Muscle of arm (tissue), 14 donors: ENCODE data around the gene NPW. TPM values are rescaled to one million over a fixed set of nuclear protein-coding genes. Genes with fewer than 3 reads are reported as not detected.

ENCODE experiments used
- DNase-seq: peaks from one replicate; pipeline ENCODE4 v3.0.0-alpha.2; 2013
- long read RNA-seq, 11 donors: transcript quantifications; one replicate each; lab custom pipeline, GENCODE V29; 2026
- polyA plus RNA-seq, 12 donors: library from polyadenylated mRNA; unstranded; fragments of 120-200 nt; gene quantifications; one replicate each; pipeline ENCODE4 v1.2.1, GENCODE V29; 2013; ENCODE audit not compliant: insufficient read length in 12 of 12

NPW gene
- polyA plus RNA-seq, result 1 to 10 TPM in 8 of 12 donors, under 1 TPM in 2, not detected in 2; 0.56 to 3.1 (median 1.5) TPM
- long read RNA-seq, donor 1, transcript NPW-202 (2 exons, 991 nt), result major isoform, 96 of 96 reads
- long read RNA-seq, donor 1, partial matches to known transcripts, result 0 of 96 reads
- long read RNA-seq, donor 1, other reads (novel, unspliced or antisense), result 0 of 96 reads
- long read RNA-seq, donor 2, transcript NPW-202 (2 exons, 991 nt), result major isoform, 5 of 5 reads
- long read RNA-seq, donor 2, partial matches to known transcripts, result 0 of 5 reads
- long read RNA-seq, donor 2, other reads (novel, unspliced or antisense), result 0 of 5 reads
- long read RNA-seq, donor 3, partial matches to known transcripts, result 0 of 2 reads
- long read RNA-seq, donor 3, other reads (novel, unspliced or antisense), result 0 of 2 reads
- long read RNA-seq, donor 4, partial matches to known transcripts, result 0 of 2 reads
- long read RNA-seq, donor 4, other reads (novel, unspliced or antisense), result 0 of 2 reads
- long read RNA-seq, donor 5, transcript NPW-202 (2 exons, 991 nt), result major isoform, 7 of 7 reads
- long read RNA-seq, donor 5, partial matches to known transcripts, result 0 of 7 reads
- long read RNA-seq, donor 5, other reads (novel, unspliced or antisense), result 0 of 7 reads
- long read RNA-seq, donor 6, partial matches to known transcripts, result 0 of 2 reads
- long read RNA-seq, donor 6, other reads (novel, unspliced or antisense), result 0 of 2 reads
- long read RNA-seq, donor 7, partial matches to known transcripts, result 0 of 1 reads
- long read RNA-seq, donor 7, other reads (novel, unspliced or antisense), result 0 of 1 reads
- long read RNA-seq, donor 8, partial matches to known transcripts, result 0 of 3 reads
- long read RNA-seq, donor 8, other reads (novel, unspliced or antisense), result 0 of 3 reads
- long read RNA-seq, donor 9, partial matches to known transcripts, result 0 of 3 reads
- long read RNA-seq, donor 9, other reads (novel, unspliced or antisense), result 0 of 3 reads
- long read RNA-seq, donor 10, transcript NPW-202 (2 exons, 991 nt), result major isoform, 7 of 7 reads
- long read RNA-seq, donor 10, partial matches to known transcripts, result 0 of 7 reads
- long read RNA-seq, donor 10, other reads (novel, unspliced or antisense), result 0 of 7 reads
- long read RNA-seq, donor 11, partial matches to known transcripts, result 0 of 3 reads
- long read RNA-seq, donor 11, other reads (novel, unspliced or antisense), result 0 of 3 reads

DNA sequence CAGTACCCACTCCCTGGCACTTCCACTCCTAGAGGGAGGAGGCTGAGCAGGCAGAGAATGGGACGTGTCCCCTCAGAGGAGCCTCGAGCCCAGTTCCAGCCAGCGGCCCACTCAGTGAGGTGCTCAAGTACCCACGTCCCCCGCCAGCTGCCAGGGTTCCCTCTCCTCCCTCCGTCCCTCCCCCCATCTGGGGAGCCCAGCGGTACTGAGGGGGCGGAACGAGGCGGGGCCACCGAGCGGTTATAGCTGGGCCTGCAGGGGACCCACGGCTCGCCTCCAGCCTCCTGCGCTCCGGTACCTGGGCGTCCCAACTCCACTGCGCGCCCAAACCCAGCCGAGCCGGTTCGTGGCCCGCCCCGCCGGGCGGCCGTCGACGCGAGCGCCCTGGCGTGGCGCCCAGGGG is at the start of gene NPW:
TSS of gene NPW (plus strand) at position 268 of the 403 bp plus-strand sequence.
- DNase-seq, result no peak

DNA sequence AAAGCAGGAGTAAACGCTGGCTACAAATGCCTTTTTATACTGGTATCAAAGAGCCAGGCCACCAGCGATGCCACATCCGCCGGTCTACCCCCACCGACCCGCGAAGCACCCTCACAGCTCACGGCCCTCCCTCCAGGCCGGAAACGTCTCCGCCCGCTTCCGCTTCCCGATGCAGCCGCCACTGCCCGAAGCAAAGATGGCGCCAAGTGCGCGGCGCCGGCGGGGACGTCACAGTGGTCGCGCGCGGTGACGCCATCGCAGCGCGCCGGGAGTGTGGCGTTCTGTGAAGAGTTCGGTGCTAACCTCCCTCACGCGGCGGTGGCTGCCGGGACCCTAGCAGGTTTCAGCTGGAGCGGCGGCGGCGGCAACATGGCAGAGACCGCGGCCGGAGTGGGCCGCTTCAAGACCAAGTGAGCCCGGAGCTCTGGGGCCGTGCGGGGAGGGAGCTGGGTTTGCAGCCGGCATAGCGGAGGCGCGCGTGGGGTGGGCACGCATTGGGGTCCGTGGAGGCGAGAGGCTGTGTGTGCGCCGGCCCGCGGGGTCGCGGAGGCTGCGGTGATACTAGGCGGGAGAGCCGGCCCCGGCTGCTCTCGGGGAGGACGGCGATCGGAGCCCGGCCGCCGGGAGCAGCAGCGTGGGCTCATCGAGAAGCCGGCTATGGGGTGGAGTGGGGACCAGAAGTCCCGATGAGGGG is 47.6 kb upstream of the NPW start, which contains the start of gene TBL3:
TSS of gene TBL3 (plus strand) at position 258 of the 694 bp plus-strand sequence. CDS start at position 370, 112 bp downstream.
- DNase-seq, result peak; percentile 96

DNA sequence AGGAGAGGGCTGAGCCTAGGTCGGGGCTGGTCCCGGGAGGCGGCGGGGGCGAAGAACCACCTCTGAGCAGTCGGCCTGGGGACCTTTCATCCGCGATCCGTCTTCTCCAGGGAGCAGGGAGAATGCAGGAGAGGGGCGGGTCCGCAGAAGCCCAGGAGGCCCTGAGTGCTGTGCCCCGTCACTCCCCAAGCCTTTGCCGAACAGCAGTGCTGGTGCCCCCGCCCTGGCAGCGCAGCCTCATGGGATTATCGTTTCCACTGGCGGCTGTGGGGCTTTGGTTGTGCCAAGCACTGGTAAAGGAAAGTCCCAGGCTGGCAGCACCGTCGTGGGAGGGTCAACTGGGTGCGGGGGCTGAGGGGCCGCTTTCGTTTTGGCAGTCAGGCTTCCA is 47.1 kb upstream of the NPW start:
- DNase-seq, result no peak

DNA sequence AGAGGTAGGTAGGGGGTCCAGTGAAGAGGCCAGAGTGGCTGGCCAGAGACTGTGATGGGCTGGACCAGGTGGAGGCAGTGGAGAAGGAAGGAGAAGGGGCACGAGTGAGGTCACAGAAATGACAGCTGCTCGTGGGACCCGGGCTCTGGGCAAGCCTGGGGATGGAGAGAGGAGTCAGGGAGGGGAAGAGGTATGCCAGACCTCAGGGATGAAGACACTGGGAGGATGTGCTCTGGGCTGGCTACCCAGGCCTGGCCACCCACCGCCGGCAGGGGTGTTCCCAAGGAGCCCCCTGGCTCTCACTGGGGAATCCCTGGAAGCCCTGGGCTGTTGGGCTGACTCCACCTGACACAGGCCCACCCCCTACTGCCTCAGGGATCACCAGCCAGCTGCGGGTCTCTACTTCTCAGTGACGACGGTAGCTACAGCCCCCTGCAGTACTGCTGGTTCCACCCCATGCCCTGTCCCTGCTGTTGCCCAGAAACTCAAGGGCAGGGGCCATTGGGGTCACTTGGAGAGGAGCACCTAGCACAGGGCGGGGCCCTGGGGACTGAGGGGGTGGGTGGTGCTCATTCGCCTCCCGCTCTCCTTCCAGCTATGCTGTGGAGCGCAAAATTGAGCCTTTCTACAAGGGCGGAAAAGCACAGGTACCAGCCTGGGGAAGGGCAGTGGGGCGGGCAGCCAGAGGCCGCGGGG is 46.0 kb upstream of the NPW start:
- DNase-seq, result no peak

DNA sequence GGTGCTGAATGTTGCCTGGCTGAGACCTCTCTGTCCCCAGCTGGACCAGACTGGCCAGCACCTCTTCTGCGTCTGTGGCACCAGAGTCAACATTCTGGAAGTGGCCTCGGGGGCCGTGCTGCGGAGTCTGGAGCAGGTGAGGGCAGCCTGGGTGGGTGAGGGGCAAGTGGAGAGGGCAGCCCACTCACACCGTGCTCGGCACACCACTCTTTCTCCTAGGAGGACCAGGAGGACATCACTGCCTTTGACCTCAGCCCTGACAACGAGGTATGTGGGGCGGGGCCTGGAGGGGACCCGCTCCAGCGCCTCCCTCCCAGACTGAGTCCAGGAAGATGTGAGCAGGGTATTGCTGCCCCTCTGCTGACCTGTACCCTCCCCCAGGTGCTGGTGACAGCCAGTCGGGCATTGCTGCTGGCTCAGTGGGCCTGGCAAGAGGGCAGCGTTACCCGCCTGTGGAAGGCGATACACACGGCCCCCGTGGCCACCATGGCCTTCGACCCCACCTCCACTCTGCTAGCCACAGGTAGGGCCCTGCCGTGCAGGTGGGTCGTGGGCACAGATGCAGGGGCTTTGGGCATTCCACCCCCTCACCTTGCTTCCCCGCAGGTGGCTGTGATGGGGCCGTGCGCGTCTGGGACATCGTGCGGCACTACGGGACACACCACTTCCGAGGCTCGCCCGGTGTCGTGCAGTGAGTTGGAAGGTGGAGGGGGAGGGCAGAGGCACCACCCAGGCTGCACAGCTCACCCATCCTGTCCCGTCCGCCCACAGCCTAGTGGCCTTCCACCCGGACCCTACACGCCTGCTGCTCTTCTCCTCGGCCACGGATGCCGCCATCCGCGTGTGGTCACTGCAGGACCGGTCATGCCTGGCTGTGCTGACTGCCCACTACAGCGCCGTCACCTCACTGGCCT is 45.2 kb upstream of the NPW start:
- no peak for DNase-seq

DNA sequence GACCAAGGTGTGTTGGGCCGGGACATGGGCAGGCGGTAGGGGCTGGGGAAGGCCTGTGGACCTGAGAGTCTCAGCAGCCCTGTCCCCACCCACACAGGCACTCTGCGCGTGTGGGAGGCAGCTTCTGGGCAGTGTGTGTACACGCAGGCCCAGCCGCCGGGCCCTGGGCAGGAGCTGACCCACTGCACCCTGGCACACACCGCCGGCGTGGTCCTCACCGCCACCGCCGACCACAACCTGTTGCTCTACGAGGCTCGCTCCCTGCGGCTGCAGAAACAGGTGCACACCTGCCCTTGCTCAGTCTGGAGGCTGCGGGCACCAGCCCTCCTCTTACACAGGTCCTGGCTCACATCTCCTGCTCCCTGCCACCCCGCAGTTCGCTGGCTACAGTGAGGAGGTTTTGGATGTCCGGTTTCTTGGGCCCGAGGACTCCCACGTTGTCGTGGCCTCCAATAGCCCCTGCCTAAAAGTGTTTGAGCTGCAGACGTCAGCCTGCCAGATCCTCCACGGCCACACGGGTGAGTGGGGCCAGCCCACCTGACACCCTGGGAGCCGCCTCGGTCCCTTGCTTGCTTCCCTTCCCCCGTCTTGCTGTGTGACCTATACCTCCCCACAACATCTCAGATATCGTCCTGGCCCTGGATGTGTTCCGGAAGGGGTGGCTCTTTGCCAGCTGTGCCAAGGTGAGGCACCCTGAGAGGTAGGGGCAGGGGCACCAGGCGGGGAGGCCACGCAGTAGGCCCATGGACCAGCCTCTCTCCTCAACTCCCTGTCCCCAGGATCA is 44.0 kb upstream of the NPW start:
- no peak for DNase-seq

DNA sequence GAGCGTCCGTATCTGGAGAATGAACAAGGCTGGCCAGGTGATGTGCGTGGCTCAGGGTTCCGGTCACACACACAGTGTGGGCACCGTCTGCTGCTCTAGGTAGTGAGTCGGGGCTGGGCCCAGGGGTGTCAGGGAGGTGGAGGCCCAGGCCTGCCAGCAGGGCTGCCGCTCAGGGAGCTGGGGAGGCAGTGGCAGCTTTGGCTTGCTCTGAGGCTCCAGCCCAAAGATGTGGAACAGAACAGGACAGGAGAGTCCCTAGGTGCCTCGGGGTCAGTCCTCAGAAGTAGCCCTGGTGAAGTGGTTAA is 43.4 kb upstream of the NPW start:
- DNase-seq, result no peak

DNA sequence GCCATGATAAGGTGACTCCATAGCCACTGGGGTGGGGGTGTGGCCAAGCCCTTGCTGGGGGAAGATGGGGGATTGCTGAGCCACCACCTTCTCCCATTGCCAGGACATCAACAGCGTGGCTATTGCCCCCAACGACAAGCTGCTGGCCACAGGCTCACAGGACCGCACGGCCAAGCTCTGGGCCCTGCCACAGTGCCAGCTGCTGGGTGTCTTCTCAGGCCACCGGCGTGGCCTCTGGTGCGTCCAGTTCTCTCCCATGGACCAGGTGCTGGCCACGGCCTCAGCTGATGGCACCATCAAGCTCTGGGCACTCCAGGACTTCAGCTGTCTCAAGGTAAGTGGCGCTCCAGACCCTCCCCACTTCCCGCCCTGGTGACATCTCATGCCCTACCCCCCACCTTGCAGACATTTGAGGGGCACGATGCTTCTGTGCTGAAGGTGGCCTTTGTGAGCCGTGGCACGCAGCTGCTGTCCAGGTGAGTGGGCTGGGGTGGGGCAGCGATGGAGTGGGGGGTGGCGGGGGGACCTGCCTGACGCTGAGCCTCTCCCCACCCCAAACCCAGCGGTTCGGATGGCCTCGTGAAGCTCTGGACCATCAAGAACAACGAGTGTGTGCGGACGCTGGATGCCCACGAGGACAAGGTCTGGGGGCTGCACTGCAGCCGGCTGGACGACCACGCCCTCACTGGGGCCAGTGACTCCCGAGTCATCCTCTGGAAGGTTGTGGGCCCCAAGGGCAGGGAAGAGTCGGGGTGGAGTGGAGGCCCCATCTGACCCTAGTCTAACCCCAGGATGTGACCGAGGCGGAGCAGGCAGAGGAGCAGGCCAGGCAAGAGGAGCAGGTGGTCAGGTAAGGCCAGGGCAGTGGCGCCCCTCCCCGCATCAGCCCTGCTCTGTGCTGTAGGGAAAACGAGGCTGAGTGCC is 42.4 kb upstream of the NPW start:
- DNase-seq, result no peak

DNA sequence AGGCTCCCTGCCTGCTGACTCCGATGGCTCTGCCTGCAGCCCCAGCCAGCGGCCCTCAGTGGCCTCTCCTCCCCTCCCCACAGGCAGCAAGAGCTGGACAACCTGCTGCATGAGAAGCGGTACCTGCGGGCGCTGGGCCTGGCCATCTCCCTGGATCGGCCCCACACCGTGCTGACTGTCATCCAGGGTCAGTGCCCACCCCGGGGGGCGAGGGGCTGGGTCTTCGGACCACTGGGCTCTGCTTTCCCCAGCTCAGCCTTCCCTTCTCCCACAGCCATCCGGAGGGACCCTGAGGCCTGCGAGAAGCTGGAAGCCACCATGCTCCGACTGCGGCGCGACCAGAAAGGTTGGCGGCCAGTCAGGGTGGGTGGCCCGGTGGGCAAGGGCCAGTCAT is 41.7 kb upstream of the NPW start:
- no peak for DNase-seq

DNA sequence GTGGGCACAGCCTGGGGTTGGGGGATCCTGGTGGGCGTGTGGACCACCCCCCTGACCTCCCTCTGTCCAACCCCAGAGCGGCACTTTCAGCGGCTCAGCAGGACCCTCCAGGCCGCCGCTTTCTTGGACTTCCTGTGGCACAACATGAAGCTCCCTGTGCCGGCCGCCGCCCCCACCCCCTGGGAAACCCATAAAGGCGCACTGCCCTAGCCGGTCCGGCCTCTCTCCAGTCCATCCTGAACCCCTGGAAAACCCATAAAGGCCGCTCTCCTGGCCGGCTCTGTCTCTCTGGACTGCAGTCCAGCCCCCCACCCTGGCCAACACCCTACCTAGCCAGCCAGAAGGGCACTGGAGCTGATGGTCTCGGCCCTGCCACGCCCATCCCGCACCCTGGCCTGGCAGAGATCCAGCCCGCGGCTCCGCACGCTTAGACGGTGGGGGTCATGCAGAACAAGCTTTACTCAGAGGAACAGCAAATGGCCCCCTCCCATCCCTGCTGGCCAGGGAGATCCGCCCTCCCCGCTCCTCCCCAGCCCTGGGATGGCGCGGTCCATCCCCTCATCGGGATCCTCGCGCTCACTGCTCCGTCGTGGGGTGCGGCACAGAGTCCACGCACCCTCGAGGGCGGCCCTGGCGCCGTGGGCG is 41.0 kb upstream of the NPW start:
- DNase-seq, result no peak

DNA sequence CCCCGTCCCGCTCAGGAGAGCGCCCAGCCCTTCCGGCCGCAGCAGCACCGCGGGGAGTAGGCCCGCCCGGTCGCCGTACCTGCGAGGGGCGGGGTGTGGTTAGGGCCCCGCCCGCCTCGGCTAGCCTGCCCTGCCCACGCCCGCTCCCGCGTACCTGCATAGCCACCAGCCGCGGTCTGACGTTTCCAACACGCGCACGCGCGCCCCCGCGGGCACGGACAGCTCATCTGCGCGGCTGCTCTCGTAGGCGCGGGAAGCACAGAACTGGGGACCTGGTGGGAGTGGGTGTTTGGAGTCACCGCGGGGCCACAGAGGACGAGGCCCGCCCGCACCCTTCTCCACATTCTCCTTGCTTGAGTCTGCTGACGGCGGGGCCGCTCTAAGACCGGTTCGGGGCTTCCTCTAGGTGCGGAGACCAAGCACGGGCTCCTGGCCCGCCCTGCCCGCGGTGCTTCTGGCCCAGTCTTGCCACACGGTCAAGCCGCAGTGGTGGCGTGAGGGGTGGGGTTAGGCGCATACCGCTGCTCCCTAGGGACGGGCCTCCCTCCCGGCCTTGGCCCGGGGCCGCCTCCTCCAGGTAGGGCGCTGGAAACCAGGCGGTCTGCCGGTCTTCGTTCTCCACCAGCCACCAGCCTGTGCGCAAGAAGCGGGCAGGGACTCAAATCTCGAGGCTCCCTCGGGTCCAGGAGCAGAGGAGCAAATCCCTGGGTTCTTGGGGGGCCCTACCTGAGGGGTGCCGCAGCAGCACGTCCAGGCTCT is 40.1 kb upstream of the NPW start:
- no peak for DNase-seq

DNA sequence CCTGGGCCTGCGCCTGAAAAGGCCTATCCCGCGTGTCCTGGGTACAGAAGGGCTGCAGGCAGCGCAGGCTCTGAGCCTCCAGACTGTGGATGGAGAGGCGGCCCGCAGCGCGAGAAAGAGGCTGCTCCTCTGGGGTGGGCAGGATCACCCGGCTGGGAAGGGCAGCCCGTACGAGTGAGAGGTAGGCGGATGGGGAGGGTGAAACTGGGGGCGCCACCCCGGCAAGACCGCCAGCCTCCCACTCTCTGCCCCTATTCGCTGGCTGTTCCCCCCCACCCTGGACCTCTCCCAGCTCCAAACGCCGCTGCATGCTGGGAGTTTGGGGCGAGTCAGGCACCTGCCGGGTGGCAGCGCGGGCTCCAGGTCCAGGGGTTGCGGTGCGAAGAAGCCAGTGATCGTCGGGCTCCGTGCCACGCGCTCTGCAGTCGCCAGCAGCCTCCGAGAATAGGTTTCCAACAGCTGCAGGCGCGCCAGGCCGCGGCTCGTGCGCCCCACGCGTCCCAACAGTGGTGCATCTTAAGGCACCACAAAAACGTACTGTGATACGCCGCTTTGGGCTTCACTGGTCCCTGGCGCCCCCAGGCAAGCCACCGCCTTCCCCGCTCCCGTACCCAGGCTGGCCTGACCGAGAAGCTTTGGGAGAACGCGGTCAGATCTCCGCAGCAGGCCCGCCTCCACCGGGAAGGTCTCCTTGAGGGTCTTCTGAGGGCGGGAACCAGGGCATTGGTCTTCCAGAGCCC is 39.4 kb upstream of the NPW start:
- DNase-seq, result no peak

DNA sequence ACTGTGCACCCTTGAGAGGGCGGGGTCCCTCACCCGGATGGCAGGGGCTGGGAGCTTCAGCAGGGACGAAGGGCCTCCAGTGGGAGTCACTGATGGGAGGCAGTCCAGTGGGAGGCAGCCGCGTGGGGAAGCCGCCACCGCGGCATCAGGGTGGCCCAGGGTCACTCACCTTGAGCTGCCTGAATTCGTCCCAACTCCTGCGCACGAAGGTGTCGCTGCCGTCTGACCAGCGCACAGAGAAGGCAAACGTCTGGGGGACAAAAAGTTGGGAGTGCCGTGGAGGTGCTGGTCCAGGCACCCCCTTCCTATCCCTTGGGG is 38.9 kb upstream of the NPW start:
- DNase-seq, result no peak

DNA sequence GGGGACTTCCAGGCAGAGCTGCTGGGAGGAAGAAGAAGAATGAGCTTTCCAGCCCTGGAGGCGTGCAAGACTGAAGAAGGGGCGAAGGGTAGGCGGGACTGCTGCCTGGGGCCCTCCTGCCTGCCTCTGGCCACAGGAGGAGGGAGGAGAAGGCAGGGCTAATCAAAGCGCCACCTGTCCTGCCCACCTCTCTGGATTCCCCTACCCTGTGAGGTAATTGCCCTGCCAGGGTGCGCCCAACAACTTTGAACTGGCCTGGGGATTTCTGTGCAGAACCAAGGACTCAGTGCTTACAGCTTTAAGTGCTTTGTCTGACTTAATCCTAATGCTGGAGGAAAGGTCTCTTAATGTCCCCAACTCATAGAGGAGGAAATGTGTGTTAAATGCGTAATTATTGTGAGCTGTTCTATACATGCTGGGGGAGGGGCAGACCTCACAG is 38.2 kb upstream of the NPW start, which contains the start of gene NOXO1:
TSS of gene NOXO1 (minus strand) at position 72 of the 439 bp plus-strand sequence. CDS start 290 bp downstream, outside the sequence.
- DNase-seq, result no peak

DNA sequence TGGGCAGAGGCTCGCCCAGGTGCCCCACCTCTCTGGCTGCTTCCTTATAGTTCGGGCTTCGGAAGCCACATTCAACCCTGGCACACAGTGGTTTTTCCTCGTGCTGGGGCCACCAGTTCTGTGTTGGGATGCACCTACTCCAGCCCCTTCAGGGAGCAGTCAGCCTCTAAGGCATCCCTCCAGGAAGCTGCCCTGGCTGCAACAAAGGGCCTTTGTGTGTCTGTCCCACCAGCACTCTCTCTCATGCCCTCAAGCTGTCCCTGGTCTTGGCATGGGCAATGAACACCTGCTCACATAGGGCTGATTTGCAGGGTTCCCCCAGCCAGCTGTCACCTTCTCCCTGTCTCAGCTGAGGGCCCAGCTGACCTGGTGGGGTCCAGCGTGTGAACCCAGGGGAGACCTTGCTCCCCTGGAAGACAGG is 37.6 kb upstream of the NPW start:
- DNase-seq, result no peak
